ENCODE measurements around the gene ITGB3.

The ITGB3 gene

DNA sequence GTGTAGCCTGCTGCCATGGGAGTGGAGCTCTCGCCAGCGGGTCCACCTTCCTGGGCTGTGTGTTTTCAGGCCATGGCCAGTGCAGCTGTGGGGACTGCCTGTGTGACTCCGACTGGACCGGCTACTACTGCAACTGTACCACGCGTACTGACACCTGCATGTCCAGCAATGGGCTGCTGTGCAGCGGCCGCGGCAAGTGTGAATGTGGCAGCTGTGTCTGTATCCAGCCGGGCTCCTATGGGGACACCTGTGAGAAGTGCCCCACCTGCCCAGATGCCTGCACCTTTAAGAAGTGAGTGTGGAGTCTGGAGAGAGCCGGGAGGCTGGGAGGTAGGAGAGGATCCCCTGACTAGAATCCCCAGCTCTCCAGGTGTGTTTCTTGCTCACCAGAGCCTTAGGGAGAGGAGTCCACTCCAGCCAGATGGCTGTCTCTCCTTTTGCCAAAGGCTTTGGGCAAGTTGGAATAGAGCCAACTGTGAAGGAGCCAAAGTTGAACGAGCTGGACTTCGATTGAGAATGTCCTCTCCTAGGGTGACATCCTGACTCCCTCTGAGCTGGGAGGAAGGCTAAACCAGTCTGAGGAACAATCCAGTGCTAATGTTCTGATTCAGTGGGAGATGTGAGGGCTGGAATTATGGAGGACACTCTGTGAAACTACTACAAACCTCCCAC lies 45.7 kb downstream of the ITGB3 start:
- no peak for DNase-seq (ENCODE audit: low read depth in 2 of 2)

DNA sequence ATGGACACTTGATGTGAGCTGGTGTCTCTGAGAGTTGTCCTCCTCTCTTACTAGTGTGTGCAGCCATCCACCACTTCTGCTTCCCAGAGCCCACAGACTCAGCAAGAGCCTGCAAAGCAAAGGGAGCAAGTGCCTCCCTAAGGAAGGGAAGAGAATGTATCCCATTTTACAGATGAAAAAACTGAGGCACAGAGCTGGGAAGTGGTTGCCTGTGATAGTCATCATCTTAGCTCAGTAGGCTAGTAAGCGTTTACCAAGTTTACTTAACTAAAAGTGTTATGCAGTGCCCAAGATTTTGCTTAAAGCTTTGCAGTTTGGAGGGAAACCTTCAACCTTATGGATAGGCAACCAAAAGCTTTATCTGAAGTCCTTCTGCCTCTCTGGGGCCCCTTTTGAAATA lies 47.1 kb downstream of the ITGB3 start:
- no peak for DNase-seq (ENCODE audit: low read depth in 2 of 2)

DNA sequence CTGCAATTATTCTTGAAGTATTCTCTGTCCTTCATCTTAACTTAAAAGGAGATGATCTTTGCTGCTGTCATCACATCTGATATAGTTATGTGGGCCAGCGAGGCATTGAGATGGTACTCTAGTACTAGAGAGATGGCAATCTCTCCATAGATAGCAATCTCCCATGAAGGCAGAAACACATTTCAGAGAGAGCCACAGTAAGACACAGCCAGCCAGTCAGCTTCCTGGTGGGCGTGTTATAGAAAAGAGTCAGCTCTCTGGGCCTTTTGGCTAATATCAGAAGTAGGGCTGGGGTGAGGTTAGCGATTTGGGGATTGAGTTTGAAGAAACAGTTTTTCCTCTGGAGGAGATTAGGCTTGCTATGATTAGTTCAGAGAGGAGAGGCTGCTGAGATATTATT lies 47.5 kb downstream of the ITGB3 start:
- peak in 1 of 2 donors; percentile 6 for DNase-seq (ENCODE audit: low read depth in 2 of 2)

DNA sequence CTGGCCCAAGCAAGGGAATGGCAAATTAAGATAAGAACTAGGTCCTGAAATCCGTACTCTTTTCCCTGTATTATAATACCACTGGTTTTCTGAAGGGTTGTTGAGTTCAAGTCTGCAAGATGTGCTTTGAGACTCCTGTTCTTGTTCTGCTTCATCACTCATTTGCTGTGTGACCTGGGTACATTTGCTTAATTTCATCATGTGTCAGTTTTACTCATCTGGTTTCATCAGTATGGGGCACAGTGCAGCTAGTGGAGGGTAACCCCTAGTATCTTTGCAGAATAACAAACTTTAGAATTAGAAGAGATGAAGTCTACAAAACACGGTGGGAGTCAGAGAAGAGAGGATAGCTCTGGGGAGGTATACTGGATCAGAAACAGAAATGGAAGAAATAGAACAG lies 48.2 kb downstream of the ITGB3 start:
- DNase-seq (ENCODE audit: low read depth in 2 of 2): no peak

DNA sequence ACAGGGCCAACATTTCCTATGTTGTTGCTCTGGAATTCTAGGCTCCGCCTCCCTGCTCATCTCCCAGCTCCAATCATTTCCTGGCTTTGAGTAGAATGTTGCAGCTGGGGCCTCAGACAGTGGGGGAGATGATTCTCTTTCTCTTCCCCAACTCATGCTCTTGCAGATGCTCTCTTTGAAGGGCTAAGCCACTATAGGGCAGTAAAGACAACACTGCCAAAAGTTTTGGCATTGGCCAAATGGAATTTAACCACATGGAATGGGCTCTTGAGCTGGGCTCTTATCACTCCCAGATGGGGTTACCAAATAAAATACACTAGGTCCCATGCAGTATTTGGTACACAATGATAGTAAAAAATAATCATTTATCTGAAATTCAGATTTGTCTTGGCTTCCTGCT lies 50.6 kb downstream of the ITGB3 start:
- no peak for DNase-seq (ENCODE audit: low read depth in 2 of 2)

DNA sequence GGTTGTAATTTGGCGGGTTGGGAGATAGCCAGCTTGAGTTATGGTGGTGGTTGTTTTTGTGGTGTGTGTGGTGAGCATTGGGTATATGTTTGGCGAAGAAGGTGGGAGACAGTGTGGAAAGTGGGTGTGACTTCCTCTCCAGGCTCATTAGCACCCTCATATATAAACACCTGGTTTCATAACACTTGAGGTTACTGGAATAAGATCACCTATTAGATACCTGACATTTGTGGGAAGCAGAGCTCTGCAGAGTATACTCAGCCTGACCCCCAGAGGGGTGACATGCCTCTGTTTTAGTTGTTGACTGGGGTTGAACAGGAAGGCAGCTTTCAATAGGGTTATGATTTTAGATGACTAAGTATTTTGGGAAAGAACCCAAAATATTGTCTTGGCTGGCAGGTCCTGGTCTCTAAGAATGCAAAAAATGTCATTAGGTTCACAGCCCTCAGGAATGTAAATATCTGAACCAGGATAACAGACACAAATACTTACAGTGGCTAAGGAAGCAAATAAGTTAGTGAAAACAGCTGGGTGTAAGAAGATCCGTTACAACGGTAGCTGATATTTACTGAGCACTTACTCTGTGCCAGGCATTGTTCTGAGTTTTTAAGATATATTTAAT lies 51.8 kb downstream of the ITGB3 start:
- no peak for DNase-seq (ENCODE audit: low read depth in 2 of 2)

DNA sequence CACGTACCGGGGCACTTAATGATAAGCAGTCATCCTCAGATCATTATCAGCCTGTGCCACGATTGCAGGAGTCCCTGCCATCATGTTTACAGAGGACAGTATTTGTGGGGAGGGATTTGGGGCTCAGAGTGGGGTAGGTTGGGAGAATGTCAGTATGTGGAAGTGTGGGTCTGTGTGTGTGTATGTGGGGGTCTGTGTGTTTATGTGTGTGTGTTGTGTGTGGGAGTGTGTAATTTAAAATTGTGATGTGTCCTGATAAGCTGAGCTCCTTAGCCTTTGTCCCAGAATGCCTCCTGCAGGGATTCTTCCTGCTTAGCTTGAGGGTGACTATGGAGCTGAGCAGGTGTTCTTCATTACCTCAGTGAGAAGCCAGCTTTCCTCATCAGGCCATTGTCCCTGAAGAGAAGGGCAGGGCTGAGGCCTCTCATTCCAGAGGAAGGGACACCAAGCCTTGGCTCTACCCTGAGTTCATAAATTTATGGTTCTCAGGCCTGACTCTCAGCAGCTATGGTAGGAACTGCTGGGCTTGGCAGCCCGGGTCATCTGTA lies 56.6 kb downstream of the ITGB3 start:
- no peak for DNase-seq (ENCODE audit: low read depth in 2 of 2)

DNA sequence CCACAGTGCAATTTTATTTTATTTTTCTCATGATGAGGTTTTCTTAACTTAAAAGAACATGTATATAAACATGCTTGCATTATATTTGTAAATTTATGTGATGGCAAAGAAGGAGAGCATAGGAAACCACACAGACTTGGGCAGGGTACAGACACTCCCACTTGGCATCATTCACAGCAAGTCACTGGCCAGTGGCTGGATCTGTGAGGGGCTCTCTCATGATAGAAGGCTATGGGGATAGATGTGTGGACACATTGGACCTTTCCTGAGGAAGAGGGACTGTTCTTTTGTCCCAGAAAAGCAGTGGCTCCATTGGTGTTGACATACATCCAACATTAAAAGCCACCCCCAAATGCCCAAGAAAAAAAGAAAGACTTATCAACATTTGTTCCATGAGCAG lies 57.8 kb downstream of the ITGB3 start:
- no peak for DNase-seq (ENCODE audit: low read depth in 2 of 2)

DNA sequence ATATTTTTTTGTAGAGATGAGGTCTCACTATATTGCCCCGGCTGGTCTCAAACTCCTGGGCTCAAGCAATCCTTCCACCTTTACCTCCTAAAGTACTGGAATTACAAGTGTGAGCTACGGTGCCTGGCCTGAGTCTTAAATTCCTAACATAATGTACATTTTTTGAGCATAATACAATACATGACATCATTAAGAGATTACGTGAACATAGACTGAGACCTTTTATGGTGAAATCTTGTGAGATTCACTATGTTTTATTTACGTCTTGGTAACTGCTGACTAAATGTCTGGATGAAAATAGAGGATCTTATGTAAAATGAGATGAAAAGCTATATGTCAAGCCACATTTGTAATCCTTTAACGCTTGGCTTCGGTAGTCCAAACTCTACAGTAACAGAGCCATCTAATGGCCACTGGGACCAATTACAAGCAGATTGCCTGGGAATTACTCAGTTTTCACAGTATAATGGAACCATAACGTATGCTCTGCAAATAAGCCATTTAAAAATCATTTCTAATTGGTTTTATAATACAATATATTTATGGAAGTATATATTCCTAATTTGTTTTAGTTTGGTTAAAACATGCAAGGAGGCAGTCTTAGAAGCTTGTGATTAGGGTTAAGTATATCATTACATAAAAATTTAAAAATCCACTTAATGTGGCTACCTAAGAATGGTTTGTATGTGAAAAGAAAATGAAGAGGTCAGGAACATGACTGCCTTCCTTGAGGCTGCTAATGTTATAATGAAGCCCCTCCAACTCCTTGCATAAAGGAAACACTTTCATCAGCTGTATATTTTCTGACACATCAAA lies 62.0 kb downstream of the ITGB3 start:
- DNase-seq (ENCODE audit: low read depth in 2 of 2): no peak

DNA sequence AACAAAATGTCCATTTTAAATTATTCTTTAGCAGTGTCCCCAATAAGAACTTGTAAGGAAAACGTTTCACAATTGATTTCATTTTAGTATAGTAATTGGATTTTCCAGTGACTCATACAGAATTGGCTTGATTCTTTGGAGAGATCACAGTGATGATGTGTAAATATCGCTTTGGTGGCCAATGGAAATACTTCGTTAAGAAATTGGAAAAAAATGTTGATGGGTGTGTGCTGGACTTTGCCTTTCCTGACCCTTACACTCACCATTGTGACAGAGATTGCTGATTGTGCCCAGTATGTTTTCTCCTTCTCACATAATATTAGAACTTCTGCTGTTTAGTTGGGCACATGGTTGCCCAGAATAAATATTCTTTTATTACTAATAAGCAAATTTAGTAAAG lies 62.7 kb downstream of the ITGB3 start:
- DNase-seq (ENCODE audit: low read depth in 2 of 2): no peak

DNA sequence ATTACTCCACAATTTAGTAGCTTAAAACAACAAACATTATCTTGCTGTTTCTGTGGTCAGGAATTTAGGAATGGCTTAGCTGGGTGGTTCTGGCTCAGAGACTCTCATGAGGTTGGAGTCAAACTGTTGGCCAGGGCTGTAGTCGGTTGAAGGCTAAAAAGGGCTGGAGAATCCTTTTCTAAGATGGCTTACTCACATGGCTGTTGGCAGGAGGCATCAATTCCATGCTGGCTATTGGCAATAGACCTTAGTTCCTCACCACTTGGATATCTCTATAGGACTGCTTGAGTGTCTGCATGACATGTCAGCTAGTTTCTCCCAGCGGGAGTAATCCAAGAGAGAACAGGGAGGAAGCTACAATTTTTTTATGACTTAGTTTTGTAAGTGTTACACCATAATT lies 63.5 kb downstream of the ITGB3 start:
- DNase-seq (ENCODE audit: low read depth in 2 of 2): no peak

DNA sequence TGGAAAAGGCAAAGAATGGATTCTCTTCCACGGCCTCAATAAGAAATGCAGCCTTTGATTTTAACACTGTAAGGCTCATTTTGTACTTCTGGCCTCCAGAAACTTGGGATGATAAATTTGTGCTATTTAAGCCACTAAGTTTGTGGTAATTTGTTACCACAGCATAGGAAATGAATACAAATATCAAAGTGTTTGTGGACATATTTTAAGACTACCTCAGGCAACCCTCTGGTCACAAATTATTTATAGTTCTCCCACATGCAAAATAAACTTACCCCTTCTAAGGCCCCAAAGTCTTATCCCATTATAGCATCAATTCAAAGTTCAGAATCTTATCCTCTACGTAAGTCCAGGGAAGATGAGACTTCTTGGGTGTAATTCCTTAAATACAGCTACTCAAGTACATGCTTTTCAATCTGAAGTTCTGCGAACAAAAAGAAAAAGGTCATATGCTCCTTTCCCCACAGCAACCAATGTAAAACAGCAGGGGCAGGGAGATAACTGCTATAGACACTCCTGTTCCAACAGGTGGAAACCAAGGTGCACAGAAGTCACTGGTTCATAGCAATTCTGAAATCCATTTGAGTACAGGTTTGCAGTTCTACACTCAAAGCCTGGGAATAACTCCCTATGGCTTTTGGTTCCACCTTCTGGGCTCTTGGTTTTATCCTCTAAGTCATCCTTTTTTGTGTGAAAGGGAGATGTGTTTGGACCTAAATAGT lies 64.7 kb downstream of the ITGB3 start:
- no peak for DNase-seq (ENCODE audit: low read depth in 2 of 2)

DNA sequence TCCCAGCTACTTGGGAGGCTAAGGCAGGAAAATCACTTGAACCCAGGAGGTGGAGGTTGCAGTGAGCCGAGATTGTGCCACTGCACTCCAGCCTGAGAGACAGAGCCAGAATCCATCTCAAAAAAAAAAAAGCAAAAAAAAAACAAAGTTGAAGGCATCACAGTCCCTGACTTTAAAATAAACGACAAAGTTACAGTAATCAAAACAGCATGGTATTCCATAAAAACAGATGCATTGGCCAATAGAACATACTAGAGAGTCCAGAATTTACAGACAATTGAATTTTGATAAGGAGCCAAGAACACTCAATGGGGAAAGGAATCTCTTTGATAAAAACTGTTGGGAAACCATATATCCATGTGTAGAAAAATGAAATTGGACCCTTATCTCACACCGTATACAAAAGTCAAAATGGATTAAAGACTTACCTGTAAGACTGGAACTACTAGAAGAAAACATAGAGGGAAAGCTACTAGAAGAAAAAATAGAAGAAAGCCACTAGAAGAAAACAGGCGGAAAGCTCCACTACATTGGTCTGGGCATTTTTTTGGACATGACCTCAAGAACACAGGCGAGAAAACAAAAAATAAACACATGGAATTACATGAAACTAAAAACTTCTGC lies 67.4 kb downstream of the ITGB3 start:
- no peak for DNase-seq (ENCODE audit: low read depth in 2 of 2)

DNA sequence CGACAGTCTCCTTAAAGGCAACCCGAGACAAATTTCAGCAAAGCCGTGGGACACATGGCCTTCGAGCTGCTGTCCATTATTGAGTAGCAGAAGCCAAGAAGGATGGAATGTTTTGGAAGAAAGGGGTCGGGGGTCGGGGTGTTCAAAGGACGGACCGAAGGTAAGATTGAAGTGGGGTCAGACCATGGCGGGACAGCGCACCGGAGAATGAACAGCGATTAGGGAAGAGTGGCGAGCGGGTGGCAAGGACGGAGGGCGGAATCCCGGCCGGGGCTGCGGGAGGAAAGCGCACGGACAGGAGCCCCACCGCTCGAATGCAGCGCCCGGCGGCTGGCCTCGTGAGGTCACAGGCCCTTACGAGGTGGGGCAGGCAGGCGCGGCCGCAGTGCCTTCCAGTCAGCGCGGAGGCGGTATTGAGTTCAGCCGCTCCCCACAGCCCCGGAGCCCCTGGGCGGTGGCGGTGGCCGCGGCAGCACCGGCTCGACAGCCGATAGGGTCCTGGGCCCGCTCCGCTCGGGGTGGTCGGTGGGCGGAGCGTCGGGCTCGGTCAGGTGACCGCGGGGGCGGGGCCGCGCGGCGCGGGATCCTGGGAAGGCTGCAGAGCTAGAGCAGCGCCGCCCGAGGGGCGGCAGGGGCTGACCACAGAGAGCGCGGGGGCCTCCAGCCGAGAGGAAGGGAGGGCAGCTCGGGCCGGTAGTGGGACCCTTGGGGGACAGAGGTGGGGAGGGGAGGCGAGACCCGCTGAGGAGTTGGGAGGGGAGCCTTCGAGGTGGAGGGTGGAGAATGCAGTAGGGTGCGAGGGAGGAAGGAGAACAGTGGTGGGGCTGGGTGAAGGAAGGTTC lies 70.0 kb downstream of the ITGB3 start, which contains the start of gene EFCAB13:
TSS of gene EFCAB13 (plus strand) at position 574 of the 842 bp plus-strand sequence. CDS start 4,399 bp downstream, outside the sequence.
- peak; percentile 64 to 74 for DNase-seq (ENCODE audit: low read depth in 2 of 2)

DNA sequence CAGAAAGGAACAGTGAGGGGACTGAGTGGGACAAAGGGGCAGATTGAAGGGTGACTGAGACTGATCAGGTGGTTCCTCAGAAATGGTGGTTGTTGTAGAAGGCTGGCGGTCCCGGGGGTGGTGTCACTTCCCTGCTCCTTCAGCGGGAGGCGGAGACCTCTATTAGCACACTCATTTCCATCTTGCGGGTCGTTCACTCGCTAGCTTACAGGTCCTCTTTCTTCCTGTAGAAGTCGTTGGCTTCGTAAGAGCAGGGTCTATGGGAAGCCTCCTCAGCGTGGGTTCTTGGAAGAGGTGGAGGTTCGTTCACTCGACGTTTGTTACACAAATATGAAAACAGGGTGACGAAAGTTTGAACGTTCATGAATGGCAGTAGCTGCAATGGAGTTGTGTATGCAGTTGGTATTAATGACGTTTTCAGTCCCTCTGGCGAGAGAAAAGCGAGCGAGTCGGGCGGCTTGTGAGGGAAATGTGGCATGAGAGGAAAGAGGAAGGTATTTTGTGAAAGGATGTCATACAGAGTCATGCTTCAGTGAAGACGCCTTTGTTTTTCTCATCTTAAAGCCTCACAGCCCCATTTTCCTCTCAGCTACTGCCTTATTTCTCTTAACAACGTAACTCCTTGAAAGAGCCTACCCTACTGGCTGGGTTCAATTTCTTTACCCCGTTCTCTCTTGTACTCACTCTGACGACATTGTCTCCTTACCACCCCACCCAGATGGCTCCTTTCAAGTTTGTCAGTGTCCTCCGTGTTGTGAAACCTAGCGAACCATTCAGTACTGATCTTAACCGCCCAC lies 70.8 kb downstream of the ITGB3 start:
- DNase-seq (ENCODE audit: low read depth in 2 of 2): peak; percentile 33

DNA sequence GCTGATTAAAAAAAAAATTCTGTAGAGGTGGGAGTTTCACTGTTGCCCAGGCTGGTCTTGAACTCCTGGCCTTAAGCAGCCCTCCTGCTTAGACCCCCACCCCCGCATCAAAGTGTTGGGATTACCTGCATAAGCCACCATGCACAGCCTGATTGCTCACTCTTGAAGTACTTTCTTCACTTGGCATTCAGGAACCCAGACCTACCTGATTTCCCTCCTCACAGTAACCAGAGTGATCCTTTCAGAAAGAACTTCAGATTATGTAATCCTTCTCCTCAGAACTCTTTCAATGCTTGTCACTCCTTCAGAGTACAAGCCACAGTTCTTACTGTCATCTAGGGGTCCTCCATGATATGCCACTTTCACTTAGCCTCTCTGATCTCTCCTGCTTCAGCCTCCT lies 71.5 kb downstream of the ITGB3 start:
- DNase-seq (ENCODE audit: low read depth in 2 of 2): no peak

DNA sequence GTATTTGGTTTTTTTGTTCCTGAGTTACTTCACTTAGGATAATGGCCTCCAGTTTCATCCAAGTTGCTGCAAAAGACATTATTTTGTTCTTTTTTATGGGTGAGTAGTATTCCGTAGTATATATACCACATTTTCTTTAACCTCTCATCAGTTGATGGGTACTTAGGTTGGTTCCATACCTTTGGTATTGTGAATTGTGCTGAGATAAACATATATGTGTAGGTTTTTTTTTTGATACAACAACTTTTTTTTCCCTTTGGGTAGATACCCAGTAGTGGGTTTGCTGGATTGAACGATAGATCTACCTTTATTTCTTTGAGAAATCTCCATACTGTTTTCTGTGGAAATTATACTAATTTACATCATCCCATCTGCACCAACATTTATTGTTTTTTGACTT lies 76.9 kb downstream of the ITGB3 start:
- DNase-seq (ENCODE audit: low read depth in 2 of 2): no peak

DNA sequence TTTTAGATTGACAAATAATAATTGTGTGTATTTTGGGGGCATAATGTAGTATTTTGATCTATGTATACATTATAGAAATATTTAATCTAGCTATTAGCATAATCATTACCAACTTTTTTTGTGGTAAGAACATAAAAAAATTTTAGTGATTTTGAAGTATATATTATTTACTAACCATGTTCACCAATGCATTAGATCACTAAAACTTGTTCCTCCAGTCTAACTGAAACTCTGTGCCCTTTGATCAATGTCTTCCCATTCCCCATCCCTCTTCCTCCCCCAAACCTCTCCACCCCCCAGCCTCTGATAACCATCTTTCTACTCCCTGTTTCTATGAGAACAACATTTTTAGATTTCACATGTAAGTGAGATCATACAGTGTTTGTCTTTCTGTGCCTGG lies 78.7 kb downstream of the ITGB3 start:
- DNase-seq (ENCODE audit: low read depth in 2 of 2): no peak

DNA sequence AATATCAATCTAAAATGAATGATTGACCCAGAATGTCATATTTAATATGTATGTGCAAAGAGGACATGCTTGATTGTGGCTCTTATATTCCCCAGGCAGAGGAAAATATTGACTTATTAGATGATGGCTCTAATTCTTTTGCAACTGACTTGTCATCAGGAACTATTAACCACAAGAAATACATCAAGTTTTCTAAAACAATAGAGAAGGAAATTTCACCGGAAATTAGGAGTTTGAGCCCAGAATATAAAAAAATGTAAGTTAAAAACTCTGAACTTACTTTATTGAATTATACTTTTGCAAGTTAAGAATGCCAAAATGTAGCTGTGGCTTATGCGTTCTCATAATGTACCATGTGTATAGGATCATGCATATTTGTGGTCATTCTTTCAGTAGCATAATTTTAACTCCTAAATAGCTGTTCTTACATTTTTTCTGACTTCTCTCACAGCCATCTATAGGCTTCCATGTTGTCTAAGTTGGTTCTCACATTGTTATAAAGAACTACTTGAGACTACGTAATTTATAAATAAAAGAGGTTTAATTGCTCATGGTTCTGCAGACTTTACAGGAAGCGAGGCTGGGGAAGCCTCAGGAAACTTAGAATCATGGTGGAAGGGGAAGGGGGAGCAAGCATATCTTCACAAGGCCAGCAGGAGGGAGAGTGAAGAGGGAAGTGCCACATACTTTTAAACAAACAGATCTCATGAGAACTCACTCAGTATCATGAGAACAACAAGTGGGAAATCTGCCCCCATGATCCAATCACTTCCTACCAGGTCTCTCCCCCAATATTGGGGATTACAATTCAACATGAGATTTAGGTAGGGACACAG lies 81.7 kb downstream of the ITGB3 start:
- DNase-seq (ENCODE audit: low read depth in 2 of 2): no peak

All from stimulated activated CD4-positive, alpha-beta T cell treated with anti-CD3 and anti-CD28 coated beads, Interleukin-4, amount 100 ng/mL, for 48 hours (primary cell).